GM12878 (cell line): ENCODE measurements around the gene RRH. TPM values are rescaled to one million over a fixed set of nuclear protein-coding genes. Genes with fewer than 3 reads are reported as not detected.

Experiments
- ATAC-seq: fragments of 200-7000 bp; cut with Tn5 transposase; 3 replicates; pipeline ENCODE4 v1.9.1; 2020; ENCODE audit warnings: mild to moderate bottlenecking, moderate library complexity
- BruUV-seq: library from RNA; stranded (reverse); fragments of 400-500 nt; replicated peaks from 2 replicates; lab custom pipeline; 2021; lab: Mats Ljungman, UMichigan
- CTCF ChIA-PET: fragments of 300-600 bp; sonication (Branson Sonifier 250); formaldehyde crosslinking; extraction: SDS; loops from one replicate; lab custom pipeline; 2021; ENCODE audit warnings: inconsistent platforms; lab: Yijun Ruan, JAX
- POLR2A ChIA-PET: fragments of 350-600 bp; formaldehyde crosslinking; extraction: SDS; loops from one replicate; lab custom pipeline; 2021; ENCODE audit warnings: inconsistent platforms; lab: Charles Lee
- RAD21 ChIA-PET: fragments of 300-600 bp; sonication (Branson Sonifier 250); formaldehyde crosslinking; loops from one replicate; lab custom pipeline; 2023; ENCODE audit warnings: antibody characterized with exemption; ENCODE audit not compliant: unreplicated experiment; lab: Charles Lee
- SMC1A ChIA-PET: fragments of 300-600 bp; sonication (Branson Sonifier 250); formaldehyde crosslinking; loops from one replicate; lab custom pipeline; 2023; ENCODE audit not compliant: unreplicated experiment, uncharacterized antibody; lab: Charles Lee
- DNase-seq: peaks from one replicate; pipeline ENCODE4 v3.0.0-alpha.2; 2011; ENCODE audit warnings: low read depth, low spot score
- FAIRE-seq: peaks from 3 replicates; lab custom pipeline; 2011; peaks lifted over from hg19 to GRCh38; lab: Jason Lieb, UNC
- H2AFZ ChIP-seq: 2 replicates; pipeline ENCODE4 v1.6.0; 2011; ENCODE audit warnings: low read depth, low read length, control low read depth; ENCODE audit not compliant: control insufficient read depth
- H3K27ac ChIP-seq: 2 replicates; pipeline ENCODE4 v1.5.1; 2011; ENCODE audit warnings: control low read depth; ENCODE audit not compliant: control insufficient read depth, insufficient read depth
- H3K27me3 ChIP-seq, 2 experiments: replicated peaks in 1 of 2; 2 replicates each; pipeline versions ENCODE4 v1.6.0 to v1.6.1; 2011; ENCODE audit warnings: low read length in 1 of 2; ENCODE audit not compliant: control insufficient read depth in 2 of 2, insufficient read depth in 2 of 2
- H3K36me3 ChIP-seq, 2 experiments: 2 replicates each; pipeline ENCODE4 v1.5.1; 2011; ENCODE audit warnings: low read length in 1 of 2; ENCODE audit not compliant: control insufficient read depth in 2 of 2, insufficient read depth in 2 of 2
- H3K4me1 ChIP-seq: 2 replicates; pipeline ENCODE4 v1.6.1; 2011; ENCODE audit warnings: mild to moderate bottlenecking, low read length, moderate library complexity, mixed read lengths; ENCODE audit not compliant: control insufficient read depth, insufficient read depth
- H3K4me2 ChIP-seq: 2 replicates; pipeline ENCODE4 v1.6.0; 2011; ENCODE audit warnings: control low read depth; ENCODE audit not compliant: control insufficient read depth, insufficient read depth
- H3K4me3 ChIP-seq: fragments of 200-600 bp; sonication (generic); 2 replicates; pipeline ENCODE4 v1.5.1; 2016
- H3K79me2 ChIP-seq: 2 replicates; pipeline ENCODE4 v1.6.0; 2011; ENCODE audit warnings: low read length; ENCODE audit not compliant: control insufficient read depth, insufficient read depth
- H3K9ac ChIP-seq: 2 replicates; pipeline ENCODE4 v1.8.0; 2011; ENCODE audit warnings: low read length, control low read depth, mixed read lengths; ENCODE audit not compliant: control insufficient read depth, insufficient read depth
- H3K9me3 ChIP-seq: replicated peaks from 3 replicates; pipeline ENCODE4 v1.5.1; 2011; ENCODE audit warnings: mild to moderate bottlenecking, low read length; ENCODE audit not compliant: control insufficient read depth, insufficient read depth
- H4K20me1 ChIP-seq: 2 replicates; pipeline ENCODE4 v1.6.0; 2011; ENCODE audit not compliant: control insufficient read depth, insufficient read depth
- IKZF1 ChIP-seq: fragments of 450-650 bp; conservative IDR thresholded peaks from 2 replicates; pipeline ENCODE4 v1.6.1; 2017; ENCODE audit warnings: antibody characterized with exemption, mild to moderate bottlenecking
- LARP7 ChIP-seq: fragments of 450-650 bp; IDR thresholded peaks from 2 replicates; pipeline ENCODE4 v1.6.1; 2017; ENCODE audit warnings: mild to moderate bottlenecking
- NBN ChIP-seq: fragments of 450-650 bp; IDR thresholded peaks from 2 replicates; pipeline ENCODE4 v1.6.1; 2016
- POLR2AphosphoS2 ChIP-seq: IDR thresholded peaks from 2 replicates; pipeline ENCODE4 v1.6.1; 2011; ENCODE audit warnings: low read depth, mild to moderate bottlenecking, low read length, improper control_type of control experiment, moderate library complexity
- SPI1 ChIP-seq: IDR thresholded peaks from 2 replicates; pipeline ENCODE4 v1.6.1; 2011; ENCODE audit warnings: low read depth, mild to moderate bottlenecking, low read length, moderate library complexity, borderline replicate concordance; ENCODE audit not compliant: insufficient read depth
- STAT3 ChIP-seq: IDR thresholded peaks from 2 replicates; pipeline ENCODE4 v1.6.1; 2011; ENCODE audit warnings: low read depth, low read length, improper control_type of control experiment
- TAF1 ChIP-seq: IDR thresholded peaks from 2 replicates; pipeline ENCODE4 v1.6.1; 2011; ENCODE audit warnings: mild to moderate bottlenecking, low read depth, low read length, borderline replicate concordance
- YY1 ChIP-seq: IDR thresholded peaks from 2 replicates; pipeline ENCODE4 v1.6.1; 2011; ENCODE audit warnings: low read depth, mild to moderate bottlenecking, low read length
- ZNF274 ChIP-seq: IDR thresholded peaks from one replicate; pipeline ENCODE4 v1.8.0; 2011; ENCODE audit not compliant: insufficient read length, insufficient read depth
- WGBS: methylation state at CpG from one replicate; pipeline ENCODE4 v1.1.6; 2016; ENCODE audit warnings: low lambda C conversion rate; ENCODE audit not compliant: insufficient replicate concordance, insufficient coverage; ENCODE audit errors: missing lambda C conversion rate; 5-methylcytosine and 5-hydroxymethylcytosine counted together
- in situ Hi-C: fragments of 300-500 bp; cut with MboI; formaldehyde crosslinking; loops from 9 replicates; pipeline ENCODE4 v1.14.3; 2018; ENCODE audit warnings: mixed read lengths
- intact Hi-C: fragments of 100-400 bp; cut with micrococcal nuclease; formaldehyde crosslinking; loops from one replicate; pipeline ENCODE4 v1.14.2; 2022; ENCODE audit not compliant: unreplicated experiment
- polyA plus RNA-seq, 11 experiments: library from polyadenylated mRNA; depleted of rRNA in 4 of 11; unstranded in 6 of 11; stranded (reverse) in 5 of 11; fragments of >200 nt; fragmentation: Nextera tagmentation in 4 of 11; fragmentation: Illumina TruSeq in 1 of 11; extraction: Ambion mirVana in 4 of 11; extraction: Trizol in 1 of 11; gene quantifications; 1 replicate in 1 of 11; 2 replicates in 10 of 11; pipeline versions ENCODE4 v1.2.1 to v1.2.3, GENCODE V29; 2011 to 2016; ENCODE audit warnings: inconsistent platforms in 2 of 11, missing spikeins in 2 of 11, low read depth in 1 of 11
- total RNA-seq, 4 experiments: library from RNA; depleted of rRNA in 3 of 4; stranded (reverse); fragments of >200 nt in 3 of 4; fragmentation: Illumina TruSeq in 1 of 4; extraction: Trizol in 1 of 4; gene quantifications; 2 replicates each; pipeline versions ENCODE4 v1.2.1 to v1.2.3, GENCODE V29; 2013 to 2021
- TF ChIP-seq, protein P1 (sequence below): fragments of 450-650 bp; IDR thresholded peaks from 2 replicates; pipeline ENCODE4 v1.6.1; 2016; ENCODE audit warnings: mild to moderate bottlenecking
- TF ChIP-seq, protein P2 (sequence below): fragments of 450-650 bp; IDR thresholded peaks from 2 replicates; pipeline ENCODE4 v1.6.1; 2017; ENCODE audit warnings: antibody characterized with exemption, mild to moderate bottlenecking, moderate library complexity
- TF ChIP-seq, protein P3 (sequence below): fragments of 450-650 bp; IDR thresholded peaks from 2 replicates; pipeline ENCODE4 v1.6.1; 2016; ENCODE audit warnings: mild to moderate bottlenecking

RRH gene
- total and polyA plus RNA-seq, 10 of the 15 experiments (the other 5 are each of a cell fraction or from before 2014, with no cell fraction given) = 0.06 to 0.24 (median 0.12) TPM; not detected in 6

DNA sequence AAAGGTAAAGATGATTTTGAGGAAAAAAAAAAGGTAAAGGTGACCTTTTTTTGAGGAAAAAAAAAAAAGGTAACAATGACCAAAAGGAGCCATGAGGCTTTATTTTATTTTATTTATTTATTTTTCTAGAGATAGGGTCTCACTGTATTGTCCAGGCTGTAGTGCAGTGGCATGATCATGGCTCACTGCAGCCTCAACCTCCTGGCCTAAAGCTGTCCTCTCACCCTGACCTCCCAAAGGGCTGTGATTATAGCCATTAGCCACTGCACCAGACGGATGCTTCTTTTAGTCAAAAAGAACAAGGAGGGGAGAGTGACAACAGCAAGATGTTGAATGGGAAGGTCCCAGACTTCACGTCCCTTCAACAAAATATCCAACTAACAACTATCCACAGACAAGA is 50.6 kb downstream of the RRH start:
- Histone ChIP-seq H4K20me1 (no peaks in the 10 kb centered on the region), H3K36me3 (no peaks in the 10 kb centered on the region), H3K4me1 (peaks cover 8% of the 10 kb centered on the region; the same call in 1 of the 2 replicates), H3K27me3 (no peaks in the 10 kb centered on the region; a peak in 2 of 4 replicates), H3K4me3 (no peak overlapping the region), H3K4me2 (no peak overlapping the region), H3K27ac (no peak overlapping the region), H3K9ac (no peak overlapping the region), H3K79me2 (no peaks in the 10 kb centered on the region), H3K9me3 (no peaks in the 10 kb centered on the region), H2AFZ (no peak overlapping the region)
- in situ Hi-C loops = no loop called here
- ATAC-seq (no peak), DNase-seq (no peak), FAIRE-seq (no peak)
- TF ChIP-seq, protein P1, sequence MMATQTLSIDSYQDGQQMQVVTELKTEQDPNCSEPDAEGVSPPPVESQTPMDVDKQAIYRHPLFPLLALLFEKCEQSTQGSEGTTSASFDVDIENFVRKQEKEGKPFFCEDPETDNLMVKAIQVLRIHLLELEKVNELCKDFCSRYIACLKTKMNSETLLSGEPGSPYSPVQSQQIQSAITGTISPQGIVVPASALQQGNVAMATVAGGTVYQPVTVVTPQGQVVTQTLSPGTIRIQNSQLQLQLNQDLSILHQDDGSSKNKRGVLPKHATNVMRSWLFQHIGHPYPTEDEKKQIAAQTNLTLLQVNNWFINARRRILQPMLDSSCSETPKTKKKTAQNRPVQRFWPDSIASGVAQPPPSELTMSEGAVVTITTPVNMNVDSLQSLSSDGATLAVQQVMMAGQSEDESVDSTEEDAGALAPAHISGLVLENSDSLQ = no peak
- TF ChIP-seq NBN (no peak), YY1 (no peak), TAF1 (no peak), POLR2AphosphoS2 (no peak), ZNF274 (no peak), STAT3 (no peak), IKZF1 (no peak), LARP7 (no peak), SPI1 (no peak)
- TF ChIP-seq, protein P2, sequence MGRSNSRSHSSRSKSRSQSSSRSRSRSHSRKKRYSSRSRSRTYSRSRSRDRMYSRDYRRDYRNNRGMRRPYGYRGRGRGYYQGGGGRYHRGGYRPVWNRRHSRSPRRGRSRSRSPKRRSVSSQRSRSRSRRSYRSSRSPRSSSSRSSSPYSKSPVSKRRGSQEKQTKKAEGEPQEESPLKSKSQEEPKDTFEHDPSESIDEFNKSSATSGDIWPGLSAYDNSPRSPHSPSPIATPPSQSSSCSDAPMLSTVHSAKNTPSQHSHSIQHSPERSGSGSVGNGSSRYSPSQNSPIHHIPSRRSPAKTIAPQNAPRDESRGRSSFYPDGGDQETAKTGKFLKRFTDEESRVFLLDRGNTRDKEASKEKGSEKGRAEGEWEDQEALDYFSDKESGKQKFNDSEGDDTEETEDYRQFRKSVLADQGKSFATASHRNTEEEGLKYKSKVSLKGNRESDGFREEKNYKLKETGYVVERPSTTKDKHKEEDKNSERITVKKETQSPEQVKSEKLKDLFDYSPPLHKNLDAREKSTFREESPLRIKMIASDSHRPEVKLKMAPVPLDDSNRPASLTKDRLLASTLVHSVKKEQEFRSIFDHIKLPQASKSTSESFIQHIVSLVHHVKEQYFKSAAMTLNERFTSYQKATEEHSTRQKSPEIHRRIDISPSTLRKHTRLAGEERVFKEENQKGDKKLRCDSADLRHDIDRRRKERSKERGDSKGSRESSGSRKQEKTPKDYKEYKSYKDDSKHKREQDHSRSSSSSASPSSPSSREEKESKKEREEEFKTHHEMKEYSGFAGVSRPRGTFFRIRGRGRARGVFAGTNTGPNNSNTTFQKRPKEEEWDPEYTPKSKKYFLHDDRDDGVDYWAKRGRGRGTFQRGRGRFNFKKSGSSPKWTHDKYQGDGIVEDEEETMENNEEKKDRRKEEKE = no peak
- TF ChIP-seq, protein P3, sequence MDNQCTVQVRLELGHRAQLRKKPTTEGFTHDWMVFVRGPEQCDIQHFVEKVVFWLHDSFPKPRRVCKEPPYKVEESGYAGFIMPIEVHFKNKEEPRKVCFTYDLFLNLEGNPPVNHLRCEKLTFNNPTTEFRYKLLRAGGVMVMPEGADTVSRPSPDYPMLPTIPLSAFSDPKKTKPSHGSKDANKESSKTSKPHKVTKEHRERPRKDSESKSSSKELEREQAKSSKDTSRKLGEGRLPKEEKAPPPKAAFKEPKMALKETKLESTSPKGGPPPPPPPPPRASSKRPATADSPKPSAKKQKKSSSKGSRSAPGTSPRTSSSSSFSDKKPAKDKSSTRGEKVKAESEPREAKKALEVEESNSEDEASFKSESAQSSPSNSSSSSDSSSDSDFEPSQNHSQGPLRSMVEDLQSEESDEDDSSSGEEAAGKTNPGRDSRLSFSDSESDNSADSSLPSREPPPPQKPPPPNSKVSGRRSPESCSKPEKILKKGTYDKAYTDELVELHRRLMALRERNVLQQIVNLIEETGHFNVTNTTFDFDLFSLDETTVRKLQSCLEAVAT = no peak
- intact Hi-C loops = no loop called here
- 48% methylated on average over 2 of the region's 2 CpGs for WGBS
- ChIA-PET POLR2A (interaction anchor here (0.7 kb wide), 1 partner anchor 12 kb away, joined by 4 read pairs; no protein-coding TSS in a partner anchor), CTCF (no interaction called here), RAD21 (no interaction called here), SMC1A (no interaction called here)
- BruUV-seq = no TSS peak
